Activated CD4-positive, CD25-positive, alpha-beta regulatory T cell treated with anti-CD3 and anti-CD28 coated beads, Interleukin-2, amount 50 U/mL, for 24 hours (primary cell): ENCODE data around the gene NHEJ1.

Experiments
- ATAC-seq, 2 donors: fragments of 150-1000 bp; cut with Tn5 transposase; one replicate each; pipeline ENCODE4 v1.10.0; 2021; ENCODE audit warnings: mild to moderate bottlenecking in 1 of 2, moderate library complexity in 1 of 2

NHEJ1 gene

DNA sequence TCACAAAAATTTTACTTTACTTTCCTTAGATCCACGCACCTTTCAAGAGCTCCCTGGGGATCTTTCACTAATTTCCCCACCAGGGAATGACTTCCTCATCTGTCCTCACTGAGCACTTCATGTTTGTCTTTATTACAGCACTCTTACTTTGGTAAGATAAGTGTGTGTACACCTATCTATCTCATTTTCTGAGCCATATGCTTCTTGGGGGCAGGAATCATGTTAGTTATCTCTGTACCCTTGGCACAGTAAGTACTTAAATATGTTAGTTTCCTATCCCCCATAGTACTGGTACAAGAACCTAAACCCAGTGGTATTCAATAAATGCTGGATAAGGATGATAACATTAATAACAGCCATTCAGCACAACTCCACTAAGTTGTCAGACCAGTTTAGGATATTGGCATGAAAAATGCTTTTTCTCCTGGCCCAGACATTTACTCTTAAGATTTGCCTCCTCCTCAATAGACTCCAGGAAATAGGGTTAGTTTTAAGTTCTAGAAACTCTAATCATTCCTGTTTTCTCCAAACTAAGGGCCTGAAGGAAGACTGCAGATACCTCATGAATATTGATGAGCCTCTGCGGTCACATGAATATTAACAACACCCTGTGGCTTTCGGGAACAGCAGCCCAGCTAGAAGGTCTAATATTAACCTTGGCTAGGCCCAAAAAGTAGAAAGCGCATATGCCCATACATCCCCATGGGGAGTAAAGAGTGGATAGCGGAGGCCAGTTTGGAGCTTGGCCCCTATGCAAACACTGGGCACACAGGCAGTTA lies 38.2 kb downstream of the NHEJ1 start:
- no peak for ATAC-seq

DNA sequence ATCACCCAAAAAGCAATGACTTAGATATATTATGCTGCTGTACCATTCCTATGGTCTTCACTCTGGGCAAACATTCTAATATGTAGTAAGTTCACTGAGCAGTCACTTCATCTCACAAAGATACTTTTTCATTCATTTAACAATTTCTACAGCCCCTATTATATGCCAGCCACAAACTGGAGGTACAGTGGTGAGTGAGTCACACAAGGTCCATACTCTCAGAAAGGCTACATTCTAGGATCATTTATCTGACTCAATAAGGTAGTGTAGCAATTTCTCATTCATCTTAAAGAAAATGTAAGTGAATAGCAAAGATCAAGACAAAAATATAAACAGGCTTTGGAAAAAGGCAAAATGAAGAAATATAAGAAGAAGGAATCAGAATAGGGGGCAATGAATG lies 40.5 kb downstream of the NHEJ1 start:
- ATAC-seq: peak in 1 of 2 donors; percentile 36

DNA sequence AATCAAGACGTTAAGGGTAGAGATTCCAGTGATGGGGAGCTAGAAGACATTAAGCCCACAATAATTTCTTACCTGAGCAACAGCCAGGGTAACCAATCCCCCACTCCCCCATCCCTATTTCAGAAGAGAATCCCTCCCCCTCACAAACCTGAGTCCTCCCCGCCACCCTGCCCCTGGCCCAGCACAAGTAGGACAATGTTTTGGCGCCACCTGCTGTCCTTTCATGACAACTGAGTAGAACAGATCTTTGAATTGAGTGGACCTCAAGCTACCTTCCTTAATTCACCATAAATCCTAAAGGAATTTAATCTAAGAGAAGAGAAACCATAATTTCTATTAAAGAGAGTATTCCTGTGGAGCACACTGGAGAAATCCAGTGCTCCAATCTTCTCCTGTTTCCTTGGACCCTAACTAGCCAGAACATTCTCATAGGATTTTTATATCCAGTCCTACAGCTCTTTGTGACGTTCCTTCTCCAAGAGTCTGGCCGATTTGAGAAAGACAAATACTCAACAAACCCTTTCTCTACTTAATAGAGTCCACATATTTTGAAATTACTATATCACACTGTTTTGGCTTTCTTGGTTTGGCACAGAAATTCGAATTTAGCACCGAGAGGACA lies 41.1 kb downstream of the NHEJ1 start:
- no peak for ATAC-seq

DNA sequence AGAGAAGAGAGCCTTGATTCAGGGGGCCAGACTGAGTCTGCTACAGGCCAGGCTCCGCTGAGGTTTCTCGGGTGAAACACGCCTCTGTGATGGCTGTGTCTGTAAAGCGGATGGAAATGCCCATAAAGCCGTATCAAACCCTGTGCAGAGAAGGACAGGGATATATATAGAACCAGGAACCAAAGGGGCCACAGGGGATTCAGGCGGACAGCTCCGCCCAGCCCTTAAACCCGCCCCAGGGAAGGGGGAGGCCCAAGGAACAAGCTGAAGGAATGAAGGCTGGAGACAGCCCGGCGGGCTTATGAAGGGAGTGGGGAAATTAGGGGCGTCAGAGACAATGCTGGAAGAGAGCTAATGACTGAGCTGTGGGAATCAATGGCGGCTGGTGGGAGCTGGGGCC lies 42.1 kb downstream of the NHEJ1 start:
- no peak for ATAC-seq

GRCh38 chr2:219116776-219117646 lies 43.6 kb downstream of the NHEJ1 start:
- no peak for ATAC-seq

GRCh38 chr2:219112651-219113338 lies 47.8 kb downstream of the NHEJ1 start:
- ATAC-seq: no peak

- no peak for ATAC-seq
Observed at GRCh38 chr2:219112062-219112406, 48.6 kb downstream of the NHEJ1 start.

- no peak for ATAC-seq
Observed at GRCh38 chr2:219111375-219112061, 49.1 kb downstream of the NHEJ1 start.

DNA sequence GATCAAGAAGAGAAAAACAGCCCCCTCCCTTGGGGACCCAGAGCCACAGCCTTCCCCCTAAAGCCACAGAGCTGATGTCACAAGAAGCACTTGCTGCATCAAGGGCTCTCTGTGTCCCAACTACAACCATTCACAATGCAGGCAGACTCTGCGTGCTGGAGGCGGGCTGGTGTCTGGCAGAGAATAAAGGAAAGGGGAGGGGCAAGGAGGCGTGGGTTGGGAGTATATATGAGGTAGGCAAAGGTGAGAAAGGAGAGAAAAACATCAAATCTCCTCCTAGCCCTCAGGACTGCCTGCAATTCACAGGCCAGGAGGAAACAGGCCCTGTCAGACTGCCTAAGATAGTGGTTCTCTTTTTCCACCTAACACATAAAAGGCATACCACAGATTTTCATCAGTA lies 51.1 kb downstream of the NHEJ1 start:
- peak in 1 of 2 donors; percentile 41 for ATAC-seq

DNA sequence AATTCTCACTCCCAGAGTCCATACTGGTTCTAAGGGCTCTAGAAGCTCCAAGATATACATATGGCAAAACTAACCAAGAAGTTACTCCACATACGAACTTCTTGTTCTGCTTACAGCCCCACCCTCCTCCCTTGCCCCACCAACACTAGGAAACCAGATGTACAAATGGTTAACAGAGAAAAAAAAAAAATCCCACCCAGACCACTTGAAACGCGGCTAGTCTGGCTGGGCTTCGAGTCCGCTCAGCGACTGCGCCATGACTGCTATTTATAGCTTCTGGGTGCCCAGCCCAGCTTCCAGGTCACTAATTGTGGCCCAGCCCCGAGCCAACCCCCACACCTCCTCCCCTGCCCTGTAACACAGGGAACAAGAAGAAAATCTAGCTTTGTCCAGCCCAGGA lies 52.9 kb downstream of the NHEJ1 start:
- no peak for ATAC-seq

GRCh38 chr2:219106251-219106650 lies 54.4 kb downstream of the NHEJ1 start:
- no peak for ATAC-seq

- peak in 1 of 2 donors; percentile 62 for ATAC-seq
Observed at GRCh38 chr2:219104107-219105035, 56.2 kb downstream of the NHEJ1 start.

DNA sequence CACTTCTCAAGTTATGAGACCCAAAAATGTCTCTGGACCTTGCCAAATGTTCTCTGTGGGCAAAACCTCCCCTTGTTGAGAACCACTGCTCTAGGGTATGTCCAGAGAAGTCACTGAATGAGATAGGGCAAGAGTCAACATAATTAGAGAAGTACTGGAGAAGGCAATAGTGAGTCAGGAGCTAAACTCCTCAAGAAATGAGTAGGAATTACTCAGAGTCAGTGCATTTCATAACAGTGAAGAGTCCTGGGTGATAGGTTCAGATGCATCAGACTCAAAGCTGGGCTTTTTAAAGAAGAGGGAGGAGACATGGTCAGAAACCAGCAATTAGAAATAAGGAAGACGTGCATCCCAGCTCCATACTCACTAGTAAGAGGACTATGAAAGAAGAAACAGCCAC lies 61.3 kb downstream of the NHEJ1 start:
- ATAC-seq: peak in 1 of 2 donors; percentile 48

DNA sequence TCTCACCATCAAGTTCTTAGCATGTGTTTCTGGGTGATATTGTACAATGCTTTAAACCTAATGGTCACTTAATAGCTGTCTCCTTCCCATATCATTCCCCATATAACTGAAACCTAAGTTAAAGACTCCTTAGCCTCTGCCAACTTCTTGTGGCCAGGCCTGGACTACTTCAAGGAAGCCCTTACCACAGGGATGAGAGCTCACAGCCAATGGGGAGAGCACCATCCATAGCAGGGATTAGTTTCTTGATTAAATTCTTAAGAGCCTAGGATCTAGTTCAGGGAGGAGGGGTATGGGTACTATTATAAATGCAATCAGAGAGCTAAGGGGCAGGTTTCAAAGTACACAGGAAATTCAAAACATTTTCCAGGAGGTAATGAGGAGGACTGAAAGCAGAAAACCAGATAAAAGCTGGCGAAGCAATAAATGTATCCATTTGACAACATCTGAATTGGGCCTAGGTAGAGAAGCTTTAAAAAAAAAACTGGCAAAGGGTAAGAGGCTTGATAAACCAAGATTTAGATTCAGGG lies 65.1 kb downstream of the NHEJ1 start:
- no peak for ATAC-seq

DNA sequence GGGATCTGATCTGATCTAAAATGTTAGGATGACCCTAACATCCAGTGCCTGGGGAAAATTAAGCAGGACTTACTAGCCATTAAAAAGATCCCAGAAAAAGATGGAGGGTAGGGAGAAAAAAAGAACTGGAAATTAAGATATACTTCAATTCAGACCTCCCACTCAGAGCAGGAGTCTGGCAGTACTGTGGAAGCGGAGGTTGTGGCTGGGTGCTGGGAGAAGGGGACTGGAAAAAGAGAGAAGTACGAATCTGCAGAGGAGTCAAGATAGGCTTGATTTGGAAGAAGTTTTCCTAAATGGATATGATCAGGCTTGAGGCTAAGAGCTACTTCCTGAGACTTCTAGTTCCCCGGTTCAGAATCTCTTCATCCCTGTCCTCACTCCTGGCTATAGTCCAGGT lies 66.4 kb downstream of the NHEJ1 start:
- no peak for ATAC-seq

- no peak for ATAC-seq
Observed at GRCh38 chr2:219090436-219091299, 69.9 kb downstream of the NHEJ1 start.

- ATAC-seq: no peak
Observed at GRCh38 chr2:219089330-219089729, 71.3 kb downstream of the NHEJ1 start.

- ATAC-seq: peak; percentile 73 to 78
Observed at GRCh38 chr2:219087848-219088247, 72.8 kb downstream of the NHEJ1 start.

GRCh38 chr2:219087361-219087760 lies 73.3 kb downstream of the NHEJ1 start:
- ATAC-seq: peak in 1 of 2 donors; percentile 36

DNA sequence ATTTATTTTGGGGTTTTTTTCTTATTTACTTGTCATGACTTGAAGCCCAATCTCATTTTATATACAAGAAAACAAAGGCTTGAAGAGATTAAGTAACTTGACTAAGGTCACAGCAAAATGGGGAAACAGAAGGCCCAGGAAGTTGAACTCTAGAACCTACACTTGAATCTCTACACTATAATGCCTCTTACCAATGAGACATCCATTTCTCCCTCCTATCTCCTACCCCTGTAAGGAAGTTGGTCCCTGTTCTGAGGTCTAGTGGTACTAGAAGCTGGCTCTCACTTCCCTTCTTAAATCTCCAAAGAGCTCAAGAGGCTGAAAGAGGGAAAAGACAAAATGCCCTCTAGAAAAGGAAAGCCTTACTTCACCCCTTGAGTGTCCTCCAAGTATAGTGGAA lies 74.4 kb downstream of the NHEJ1 start:
- no peak for ATAC-seq
